GM12878 (cell line): ENCODE results near the gene IL1RAPL1. TPM values are rescaled to one million over a fixed set of nuclear protein-coding genes. Genes with fewer than 3 reads are reported as not detected.

ENCODE experiments used
- ATAC-seq: fragments of 200-7000 bp; cut with Tn5 transposase; 3 replicates; pipeline ENCODE4 v1.9.1; 2020; ENCODE audit warnings: mild to moderate bottlenecking, moderate library complexity
- BruUV-seq: library from RNA; stranded (reverse); fragments of 400-500 nt; replicated peaks from 2 replicates; lab custom pipeline; 2021; lab: Mats Ljungman, UMichigan
- CTCF ChIA-PET: fragments of 300-600 bp; sonication (Branson Sonifier 250); formaldehyde crosslinking; extraction: SDS; loops from one replicate; lab custom pipeline; 2021; ENCODE audit warnings: inconsistent platforms; lab: Yijun Ruan, JAX
- POLR2A ChIA-PET: fragments of 350-600 bp; formaldehyde crosslinking; extraction: SDS; loops from one replicate; lab custom pipeline; 2021; ENCODE audit warnings: inconsistent platforms; lab: Charles Lee
- RAD21 ChIA-PET: fragments of 300-600 bp; sonication (Branson Sonifier 250); formaldehyde crosslinking; loops from one replicate; lab custom pipeline; 2023; ENCODE audit warnings: antibody characterized with exemption; ENCODE audit not compliant: unreplicated experiment; lab: Charles Lee
- SMC1A ChIA-PET: fragments of 300-600 bp; sonication (Branson Sonifier 250); formaldehyde crosslinking; loops from one replicate; lab custom pipeline; 2023; ENCODE audit not compliant: unreplicated experiment, uncharacterized antibody; lab: Charles Lee
- DNase-seq: peaks from one replicate; pipeline ENCODE4 v3.0.0-alpha.2; 2011; ENCODE audit warnings: low read depth, low spot score
- FAIRE-seq: peaks from 3 replicates; lab custom pipeline; 2011; peaks lifted over from hg19 to GRCh38; lab: Jason Lieb, UNC
- H2AFZ ChIP-seq: 2 replicates; pipeline ENCODE4 v1.6.0; 2011; ENCODE audit warnings: low read depth, low read length, control low read depth; ENCODE audit not compliant: control insufficient read depth
- H3K27ac ChIP-seq: 2 replicates; pipeline ENCODE4 v1.5.1; 2011; ENCODE audit warnings: control low read depth; ENCODE audit not compliant: control insufficient read depth, insufficient read depth
- H3K27me3 ChIP-seq, 2 experiments: replicated peaks in 1 of 2; 2 replicates each; pipeline versions ENCODE4 v1.6.0 to v1.6.1; 2011; ENCODE audit warnings: low read length in 1 of 2; ENCODE audit not compliant: control insufficient read depth in 2 of 2, insufficient read depth in 2 of 2
- H3K36me3 ChIP-seq, 2 experiments: 2 replicates each; pipeline ENCODE4 v1.5.1; 2011; ENCODE audit warnings: low read length in 1 of 2; ENCODE audit not compliant: control insufficient read depth in 2 of 2, insufficient read depth in 2 of 2
- H3K4me1 ChIP-seq: 2 replicates; pipeline ENCODE4 v1.6.1; 2011; ENCODE audit warnings: mild to moderate bottlenecking, low read length, moderate library complexity, mixed read lengths; ENCODE audit not compliant: control insufficient read depth, insufficient read depth
- H3K4me2 ChIP-seq: 2 replicates; pipeline ENCODE4 v1.6.0; 2011; ENCODE audit warnings: control low read depth; ENCODE audit not compliant: control insufficient read depth, insufficient read depth
- H3K4me3 ChIP-seq: fragments of 200-600 bp; sonication (generic); 2 replicates; pipeline ENCODE4 v1.5.1; 2016
- H3K79me2 ChIP-seq: 2 replicates; pipeline ENCODE4 v1.6.0; 2011; ENCODE audit warnings: low read length; ENCODE audit not compliant: control insufficient read depth, insufficient read depth
- H3K9ac ChIP-seq: 2 replicates; pipeline ENCODE4 v1.8.0; 2011; ENCODE audit warnings: low read length, control low read depth, mixed read lengths; ENCODE audit not compliant: control insufficient read depth, insufficient read depth
- H3K9me3 ChIP-seq: replicated peaks from 3 replicates; pipeline ENCODE4 v1.5.1; 2011; ENCODE audit warnings: mild to moderate bottlenecking, low read length; ENCODE audit not compliant: control insufficient read depth, insufficient read depth
- H4K20me1 ChIP-seq: 2 replicates; pipeline ENCODE4 v1.6.0; 2011; ENCODE audit not compliant: control insufficient read depth, insufficient read depth
- EGR1 ChIP-seq, 2 experiments: IDR thresholded peaks; 1 replicate in 1 of 2; 2 replicates in 1 of 2; pipeline ENCODE4 v1.6.1; 2011 to 2012; ENCODE audit warnings: low read depth in 2 of 2, low read length in 2 of 2, borderline replicate concordance in 1 of 2, mild to moderate bottlenecking in 1 of 2, moderate library complexity in 1 of 2
- ESRRA ChIP-seq: IDR thresholded peaks from 2 replicates; pipeline ENCODE4 v1.6.1; 2012; ENCODE audit warnings: mild to moderate bottlenecking, low read length, improper control_type of control experiment
- JUND ChIP-seq: IDR thresholded peaks from 2 replicates; pipeline ENCODE4 v1.6.1; 2012; ENCODE audit warnings: low read depth, mild to moderate bottlenecking, low read length, improper control_type of control experiment, moderate library complexity
- KDM1A ChIP-seq: fragments of 200-600 bp; sonication (generic); IDR thresholded peaks from 2 replicates; pipeline ENCODE4 v1.6.1; 2016; ENCODE audit warnings: borderline replicate concordance
- NFYB ChIP-seq: IDR thresholded peaks from 2 replicates; pipeline ENCODE4 v1.6.1; 2011; ENCODE audit warnings: low read depth, mild to moderate bottlenecking, low read length, improper control_type of control experiment, moderate library complexity; ENCODE audit not compliant: insufficient read depth
- POLR2A ChIP-seq: IDR thresholded peaks from 2 replicates; pipeline ENCODE4 v1.6.1; 2011; ENCODE audit warnings: low read depth, mild to moderate bottlenecking, low read length
- RAD51 ChIP-seq: fragments of 450-650 bp; IDR thresholded peaks from 2 replicates; pipeline ENCODE4 v1.6.1; 2016; ENCODE audit warnings: moderate library complexity, mild to moderate bottlenecking, inconsistent platforms
- SRF ChIP-seq, 2 experiments: IDR thresholded peaks; 2 replicates each; pipeline ENCODE4 v1.6.1; 2011; ENCODE audit warnings: low read depth in 2 of 2, low read length in 2 of 2, mild to moderate bottlenecking in 1 of 2, moderate library complexity in 1 of 2
- WRNIP1 ChIP-seq: IDR thresholded peaks from 2 replicates; pipeline ENCODE4 v1.6.1; 2011; ENCODE audit warnings: low read depth, low read length, improper control_type of control experiment, borderline replicate concordance
- WGBS: methylation state at CpG from one replicate; pipeline ENCODE4 v1.1.6; 2016; ENCODE audit warnings: low lambda C conversion rate; ENCODE audit not compliant: insufficient replicate concordance, insufficient coverage; ENCODE audit errors: missing lambda C conversion rate; 5-methylcytosine and 5-hydroxymethylcytosine counted together
- in situ Hi-C: fragments of 300-500 bp; cut with MboI; formaldehyde crosslinking; loops from 9 replicates; pipeline ENCODE4 v1.14.3; 2018; ENCODE audit warnings: mixed read lengths
- intact Hi-C: fragments of 100-400 bp; cut with micrococcal nuclease; formaldehyde crosslinking; loops from one replicate; pipeline ENCODE4 v1.14.2; 2022; ENCODE audit not compliant: unreplicated experiment
- polyA plus RNA-seq, 11 experiments: library from polyadenylated mRNA; depleted of rRNA in 4 of 11; unstranded in 6 of 11; stranded (reverse) in 5 of 11; fragments of >200 nt; fragmentation: Nextera tagmentation in 4 of 11; fragmentation: Illumina TruSeq in 1 of 11; extraction: Ambion mirVana in 4 of 11; extraction: Trizol in 1 of 11; gene quantifications; 1 replicate in 1 of 11; 2 replicates in 10 of 11; pipeline versions ENCODE4 v1.2.1 to v1.2.3, GENCODE V29; 2011 to 2016; ENCODE audit warnings: inconsistent platforms in 2 of 11, missing spikeins in 2 of 11, low read depth in 1 of 11
- total RNA-seq, 4 experiments: library from RNA; depleted of rRNA in 3 of 4; stranded (reverse); fragments of >200 nt in 3 of 4; fragmentation: Illumina TruSeq in 1 of 4; extraction: Trizol in 1 of 4; gene quantifications; 2 replicates each; pipeline versions ENCODE4 v1.2.1 to v1.2.3, GENCODE V29; 2013 to 2021
- TF ChIP-seq, protein P1 (sequence below): fragments of 450-650 bp; IDR thresholded peaks from 2 replicates; pipeline ENCODE4 v1.6.1; 2016; ENCODE audit warnings: mild to moderate bottlenecking, moderate library complexity, borderline replicate concordance
- TF ChIP-seq, protein P2 (sequence below): fragments of 450-650 bp; IDR thresholded peaks from 2 replicates; pipeline ENCODE4 v1.6.1; 2017; ENCODE audit warnings: borderline replicate concordance

The IL1RAPL1 gene
- total and polyA plus RNA-seq, 10 of the 15 experiments (the other 5 are each of a cell fraction or from before 2014, with no cell fraction given): not detected

DNA sequence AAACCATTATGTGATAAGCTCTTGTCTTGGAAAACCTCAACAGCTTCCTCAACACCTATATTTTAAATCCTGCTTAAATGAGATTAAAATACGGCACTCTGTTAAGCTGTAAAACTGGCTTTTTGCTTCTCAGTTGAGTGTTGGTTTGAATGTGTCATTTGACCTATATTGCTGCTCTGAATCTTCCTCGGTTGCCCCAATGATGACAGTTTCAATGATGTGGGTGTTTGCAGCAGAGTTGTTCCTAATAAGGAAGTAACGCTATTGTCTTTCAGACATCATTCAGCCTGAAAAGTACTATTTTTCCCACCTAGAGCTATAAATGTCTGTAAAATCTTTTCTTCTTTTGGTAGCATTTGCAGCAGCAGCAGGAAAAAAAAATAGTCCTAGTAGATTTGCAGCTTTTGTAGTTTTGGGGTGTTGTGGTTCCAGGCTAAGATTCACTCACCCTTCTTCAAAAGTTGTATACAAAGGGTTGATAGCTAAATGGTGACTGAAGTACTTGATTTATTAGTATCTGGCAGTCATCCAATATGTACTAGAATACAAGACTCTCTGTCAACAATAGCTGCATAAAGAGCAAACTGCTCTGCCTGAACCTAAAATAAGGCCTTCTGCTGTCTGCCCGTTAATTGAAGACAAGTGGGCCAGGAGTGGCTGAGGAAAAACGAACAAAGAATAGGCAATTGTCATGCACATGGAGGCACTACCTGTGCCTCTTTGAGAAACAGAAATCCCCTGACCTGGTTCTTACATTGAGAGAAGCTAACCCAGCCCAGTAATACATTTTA, 333.1 kb downstream of the IL1RAPL1 start (continued):
- TF ChIP-seq, protein P1, sequence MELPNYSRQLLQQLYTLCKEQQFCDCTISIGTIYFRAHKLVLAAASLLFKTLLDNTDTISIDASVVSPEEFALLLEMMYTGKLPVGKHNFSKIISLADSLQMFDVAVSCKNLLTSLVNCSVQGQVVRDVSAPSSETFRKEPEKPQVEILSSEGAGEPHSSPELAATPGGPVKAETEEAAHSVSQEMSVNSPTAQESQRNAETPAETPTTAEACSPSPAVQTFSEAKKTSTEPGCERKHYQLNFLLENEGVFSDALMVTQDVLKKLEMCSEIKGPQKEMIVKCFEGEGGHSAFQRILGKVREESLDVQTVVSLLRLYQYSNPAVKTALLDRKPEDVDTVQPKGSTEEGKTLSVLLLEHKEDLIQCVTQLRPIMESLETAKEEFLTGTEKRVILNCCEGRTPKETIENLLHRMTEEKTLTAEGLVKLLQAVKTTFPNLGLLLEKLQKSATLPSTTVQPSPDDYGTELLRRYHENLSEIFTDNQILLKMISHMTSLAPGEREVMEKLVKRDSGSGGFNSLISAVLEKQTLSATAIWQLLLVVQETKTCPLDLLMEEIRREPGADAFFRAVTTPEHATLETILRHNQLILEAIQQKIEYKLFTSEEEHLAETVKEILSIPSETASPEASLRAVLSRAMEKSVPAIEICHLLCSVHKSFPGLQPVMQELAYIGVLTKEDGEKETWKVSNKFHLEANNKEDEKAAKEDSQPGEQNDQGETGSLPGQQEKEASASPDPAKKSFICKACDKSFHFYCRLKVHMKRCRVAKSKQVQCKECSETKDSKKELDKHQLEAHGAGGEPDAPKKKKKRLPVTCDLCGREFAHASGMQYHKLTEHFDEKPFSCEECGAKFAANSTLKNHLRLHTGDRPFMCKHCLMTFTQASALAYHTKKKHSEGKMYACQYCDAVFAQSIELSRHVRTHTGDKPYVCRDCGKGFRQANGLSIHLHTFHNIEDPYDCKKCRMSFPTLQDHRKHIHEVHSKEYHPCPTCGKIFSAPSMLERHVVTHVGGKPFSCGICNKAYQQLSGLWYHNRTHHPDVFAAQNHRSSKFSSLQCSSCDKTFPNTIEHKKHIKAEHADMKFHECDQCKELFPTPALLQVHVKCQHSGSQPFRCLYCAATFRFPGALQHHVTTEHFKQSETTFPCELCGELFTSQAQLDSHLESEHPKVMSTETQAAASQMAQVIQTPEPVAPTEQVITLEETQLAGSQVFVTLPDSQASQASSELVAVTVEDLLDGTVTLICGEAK: no peak
- no peak for TF ChIP-seq KDM1A
- TF ChIP-seq, protein P2, sequence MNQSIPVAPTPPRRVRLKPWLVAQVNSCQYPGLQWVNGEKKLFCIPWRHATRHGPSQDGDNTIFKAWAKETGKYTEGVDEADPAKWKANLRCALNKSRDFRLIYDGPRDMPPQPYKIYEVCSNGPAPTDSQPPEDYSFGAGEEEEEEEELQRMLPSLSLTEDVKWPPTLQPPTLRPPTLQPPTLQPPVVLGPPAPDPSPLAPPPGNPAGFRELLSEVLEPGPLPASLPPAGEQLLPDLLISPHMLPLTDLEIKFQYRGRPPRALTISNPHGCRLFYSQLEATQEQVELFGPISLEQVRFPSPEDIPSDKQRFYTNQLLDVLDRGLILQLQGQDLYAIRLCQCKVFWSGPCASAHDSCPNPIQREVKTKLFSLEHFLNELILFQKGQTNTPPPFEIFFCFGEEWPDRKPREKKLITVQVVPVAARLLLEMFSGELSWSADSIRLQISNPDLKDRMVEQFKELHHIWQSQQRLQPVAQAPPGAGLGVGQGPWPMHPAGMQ: no peak
- no peak for TF ChIP-seq POLR2A

GRCh38 chrX:28922106-28922505, 334.9 kb downstream of the IL1RAPL1 start:
- H3K79me2 ChIP-seq: no peaks in the 10 kb centered on the region
- no peak overlapping the region for H2AFZ ChIP-seq
- H3K36me3 ChIP-seq: no peaks in the 10 kb centered on the region
- no peaks in the 10 kb centered on the region for H3K27me3 ChIP-seq
- no peak overlapping the region for H3K9ac ChIP-seq
- CTCF ChIA-PET: no interaction called here
- ATAC-seq (no peak), DNase-seq (no peak), FAIRE-seq (no peak)
- SMC1A ChIA-PET: no interaction called here
- H3K4me1 ChIP-seq: no peaks in the 10 kb centered on the region
- H3K27ac ChIP-seq: no peak overlapping the region
- no peaks in the 10 kb centered on the region for H4K20me1 ChIP-seq
- no TSS peak for BruUV-seq
- 65% methylated on average over 2 of the region's 2 CpGs for WGBS
- in situ Hi-C loops: no loop called here
- no peak overlapping the region for H3K4me2 ChIP-seq
- RAD21 ChIA-PET: no interaction called here
- POLR2A ChIA-PET: no interaction called here
- H3K9me3 ChIP-seq: no peaks in the 10 kb centered on the region
- TF ChIP-seq ESRRA (no peak), NFYB (no peak), SRF (IDR thresholded peaks at IDR 0.05; ENCODE audit: low read depth in 2 of 2, low read length in 2 of 2) (no peak), JUND (no peak), RAD51 (no peak), WRNIP1 (no peak), EGR1 (IDR thresholded peaks at IDR 0.05; ENCODE audit: borderline replicate concordance in 1 of 2, low read depth in 2 of 2, low read length in 2 of 2) (no peak)
- no peak overlapping the region for H3K4me3 ChIP-seq
- intact Hi-C loops: no loop called here
